HG02763 (cell line): Measurements from ENCODE around the gene GCNT4.
A peak's percentile ranks its signal among the peaks of the same experiment; 100 is the strongest.

Source experiments
- ATAC-seq: cut with Tn5 transposase; IDR thresholded peaks from one replicate; pipeline ENCODE4 v1.9.1; 2021; ENCODE audit warnings: mild to moderate bottlenecking, moderate library complexity; ENCODE audit not compliant: unreplicated experiment

Gene GCNT4

GRCh38 chr5:75053054-75053303 is 621 bp upstream of the GCNT4 start:
- no peak for ATAC-seq

GRCh38 chr5:75051217-75051751 is 1.1 kb downstream of the GCNT4 start:
- no peak for ATAC-seq

GRCh38 chr5:75050415-75050814 is 1.9 kb downstream of the GCNT4 start:
- ATAC-seq, result no peak

- no peak for ATAC-seq
Observed at GRCh38 chr5:75049456-75050351, 2.7 kb downstream of the GCNT4 start.

GRCh38 chr5:75048457-75048953 is 3.9 kb downstream of the GCNT4 start:
- ATAC-seq, result peak; percentile 51

DNA sequence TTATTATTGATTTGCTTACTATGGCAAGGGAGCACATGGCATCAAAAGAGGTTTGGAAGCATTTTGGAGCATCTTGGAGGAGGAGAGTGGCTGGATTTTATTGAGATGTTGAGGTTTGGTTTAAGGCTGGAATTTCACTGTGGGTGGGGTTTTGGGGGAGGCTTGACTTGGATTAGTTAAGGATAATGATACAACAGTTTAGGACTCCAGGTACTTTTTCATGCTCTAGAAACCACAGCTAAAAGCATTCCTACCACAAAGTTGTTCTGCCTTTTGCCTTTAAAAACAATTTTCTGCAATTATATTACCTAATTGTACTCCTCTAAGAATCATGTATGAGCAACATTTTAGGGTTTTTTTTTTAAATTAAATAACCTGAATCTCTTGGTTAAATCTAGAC is 5.0 kb downstream of the GCNT4 start:
- no peak for ATAC-seq

DNA sequence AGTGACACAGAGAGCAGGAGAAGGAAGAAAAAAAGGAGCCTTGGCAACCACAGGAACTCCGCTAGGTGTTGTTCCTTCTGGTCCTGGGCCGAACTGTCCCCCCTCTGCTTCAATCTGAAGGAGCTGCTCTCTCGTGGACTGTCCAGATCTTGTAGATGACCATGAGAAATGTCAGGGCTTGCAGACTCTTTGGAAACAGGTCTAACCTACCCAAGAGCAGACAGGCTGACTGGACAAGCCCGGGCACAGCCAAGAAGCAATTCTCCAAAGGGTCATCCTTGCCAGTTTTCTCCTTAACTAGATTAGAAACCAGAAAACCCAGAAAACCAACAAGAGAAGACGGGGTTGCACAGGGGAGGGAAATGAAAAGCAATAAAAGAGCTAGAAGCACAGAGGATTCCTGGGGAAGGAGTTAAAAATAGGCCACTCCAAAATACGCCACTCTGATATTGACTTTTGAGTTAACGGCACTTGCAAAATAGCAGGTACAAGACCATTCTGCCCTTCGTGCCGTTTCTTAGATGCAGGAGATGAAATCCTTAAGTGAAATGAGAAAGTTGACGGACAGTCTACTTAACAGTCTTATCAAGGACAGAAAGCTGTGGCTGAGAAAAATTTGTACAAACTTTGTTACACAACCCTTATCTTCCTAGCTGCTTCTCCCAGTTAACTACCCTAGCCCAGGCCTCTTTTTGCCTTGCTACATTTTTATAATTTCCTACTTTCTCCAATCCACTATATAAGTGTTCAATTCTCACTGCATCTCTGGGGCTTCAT is 5.8 kb downstream of the GCNT4 start:
- no peak for ATAC-seq

DNA sequence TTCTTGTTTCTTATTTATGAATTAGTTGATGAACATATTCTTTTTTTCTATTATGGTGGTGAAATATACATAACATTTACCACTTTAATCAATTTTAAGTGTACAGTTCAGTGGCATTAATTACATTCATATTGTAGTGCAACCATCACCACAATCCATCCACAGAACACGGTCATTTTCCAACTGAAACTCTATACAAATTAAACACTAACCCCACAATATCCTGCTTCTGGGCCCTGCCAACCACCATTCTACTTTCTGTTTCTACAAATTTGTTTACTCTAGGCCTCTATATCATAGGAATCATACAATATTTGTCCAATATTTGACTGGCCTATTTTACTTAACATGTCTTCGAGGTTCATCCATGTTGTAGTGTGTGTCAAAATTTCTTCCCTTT is 7.3 kb downstream of the GCNT4 start:
- ATAC-seq, result no peak

DNA sequence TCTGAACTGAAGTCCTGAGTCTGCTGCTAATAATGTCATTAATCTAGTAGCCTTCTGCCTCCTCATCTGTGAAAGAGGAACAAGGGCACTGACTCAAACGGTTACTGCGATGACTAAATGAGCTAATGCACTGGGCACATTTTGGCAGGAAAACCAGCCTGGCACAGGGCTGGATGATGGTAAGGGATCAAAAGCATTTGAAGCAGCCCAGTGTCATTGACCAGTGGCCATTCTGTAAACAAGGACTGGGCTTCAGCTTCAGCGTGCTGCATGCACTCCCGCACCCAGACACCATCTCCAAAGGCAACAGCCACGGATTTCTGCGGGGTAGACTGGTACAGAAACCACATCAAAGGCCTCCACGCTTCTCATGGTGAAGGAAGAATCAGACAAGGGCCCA is 8.0 kb downstream of the GCNT4 start:
- ATAC-seq, result no peak

DNA sequence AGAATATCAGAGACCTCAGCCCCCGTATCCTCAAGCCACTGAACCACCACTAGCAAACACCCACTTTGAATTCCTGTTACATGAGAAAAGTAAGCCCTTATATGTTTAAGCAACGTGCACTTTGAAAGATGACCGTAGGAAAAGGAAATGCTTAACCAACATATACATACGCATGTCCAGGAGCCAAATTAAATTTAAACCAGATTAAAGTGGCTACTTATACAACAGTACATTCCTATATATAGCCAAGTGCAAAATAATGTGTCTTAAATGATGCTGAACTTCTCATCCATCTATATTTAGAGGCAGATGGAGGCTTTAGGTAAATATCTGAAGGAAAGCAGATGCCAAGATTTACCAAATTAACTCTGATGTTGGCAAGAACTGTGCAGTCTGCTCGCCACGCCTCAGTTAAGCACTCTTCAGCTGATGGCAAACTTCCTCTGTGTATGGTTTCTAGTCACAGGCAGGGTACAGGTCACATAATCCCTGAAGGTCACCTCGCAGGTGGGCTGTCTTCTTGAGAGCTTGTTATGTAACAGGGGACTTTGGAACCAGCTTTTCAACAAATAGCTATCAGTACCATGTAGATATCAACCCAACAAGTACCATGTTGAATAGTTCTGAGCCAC is 8.6 kb downstream of the GCNT4 start:
- ATAC-seq, result no peak

- ATAC-seq, result no peak
Observed at GRCh38 chr5:75042522-75042921, 9.8 kb downstream of the GCNT4 start.

GRCh38 chr5:75040973-75041372 is 11.4 kb downstream of the GCNT4 start:
- no peak for ATAC-seq

DNA sequence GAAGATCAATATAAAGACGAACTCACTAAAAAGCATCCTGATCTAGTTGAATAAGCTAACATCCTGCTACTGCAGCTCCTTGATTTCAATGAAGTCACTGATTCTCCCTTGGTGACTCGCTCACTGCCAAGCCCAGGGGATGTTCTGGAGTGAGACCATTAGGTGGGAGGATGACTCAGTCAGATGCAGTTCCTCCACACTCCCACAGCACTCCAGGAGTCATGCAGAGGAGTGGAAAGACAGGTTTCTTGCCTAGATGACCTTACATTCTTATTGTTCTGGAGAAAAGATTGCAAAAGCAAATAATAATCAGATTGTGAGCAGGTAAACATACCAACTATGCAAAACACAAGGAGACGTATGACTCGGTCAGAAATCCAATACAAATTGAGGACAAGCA is 15.3 kb downstream of the GCNT4 start:
- ATAC-seq, result no peak

- no peak for ATAC-seq
Observed at GRCh38 chr5:75034137-75034739, 18.1 kb downstream of the GCNT4 start.

- no peak for ATAC-seq
Observed at GRCh38 chr5:75031366-75031765, 21.0 kb downstream of the GCNT4 start.

DNA sequence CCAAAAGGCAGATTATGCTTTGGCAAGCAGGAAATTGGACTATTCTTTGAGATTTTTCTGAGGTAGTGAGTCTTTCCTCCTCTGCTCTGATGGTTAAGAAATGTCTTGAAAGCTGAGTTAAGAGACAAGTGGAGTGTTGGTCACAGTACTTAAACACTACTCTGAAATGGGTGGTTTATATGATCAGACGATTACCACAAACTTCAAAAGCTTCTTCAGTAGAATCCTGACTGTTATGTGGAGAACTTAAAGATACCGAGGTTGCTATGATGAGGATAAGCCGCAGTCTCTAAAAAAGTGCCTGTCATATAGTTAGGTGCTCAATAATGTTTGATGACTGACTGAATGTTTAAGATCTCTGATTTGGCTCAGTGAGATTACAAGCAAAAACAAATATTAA is 24.3 kb downstream of the GCNT4 start:
- ATAC-seq, result no peak

DNA sequence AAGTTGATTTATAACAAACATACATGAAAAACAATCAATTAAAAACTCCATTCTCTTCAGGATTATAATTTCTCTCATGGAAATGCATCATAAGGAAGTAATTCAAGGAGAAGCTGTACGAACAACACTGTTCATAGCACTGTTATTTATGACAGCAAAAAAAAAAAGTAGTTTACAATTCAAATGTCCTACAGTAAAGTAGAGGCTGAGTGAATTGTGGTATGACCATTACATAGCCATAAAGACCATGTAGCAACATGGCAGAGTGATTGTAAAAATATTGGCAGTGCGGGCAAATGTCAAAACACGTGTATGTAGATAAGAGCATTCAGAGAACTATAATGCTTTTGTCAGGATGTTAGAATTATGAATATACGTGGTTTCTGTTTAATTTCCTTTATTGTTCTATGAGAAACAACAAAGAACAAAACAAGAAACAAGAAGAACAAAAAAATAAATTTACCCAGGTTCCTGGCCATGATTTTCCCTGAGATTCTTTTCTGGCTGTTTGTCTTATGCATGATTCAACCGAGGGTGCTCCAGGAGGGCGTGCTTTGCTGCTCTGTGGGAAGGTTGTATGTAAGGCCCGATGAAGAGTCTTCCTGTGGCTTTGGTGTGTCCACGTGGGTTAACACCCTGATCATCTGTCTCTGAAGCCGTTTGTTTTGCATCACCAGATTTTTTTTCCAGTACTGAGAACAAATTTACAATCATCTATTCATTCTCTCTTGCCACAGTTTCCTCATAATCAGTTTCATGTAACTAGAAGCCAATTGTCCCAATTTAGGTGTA is 28.8 kb downstream of the GCNT4 start:
- no peak for ATAC-seq

GRCh38 chr5:75021800-75022199 is 30.6 kb downstream of the GCNT4 start:
- ATAC-seq, result no peak

GRCh38 chr5:75021219-75021618 is 31.1 kb downstream of the GCNT4 start:
- no peak for ATAC-seq

DNA sequence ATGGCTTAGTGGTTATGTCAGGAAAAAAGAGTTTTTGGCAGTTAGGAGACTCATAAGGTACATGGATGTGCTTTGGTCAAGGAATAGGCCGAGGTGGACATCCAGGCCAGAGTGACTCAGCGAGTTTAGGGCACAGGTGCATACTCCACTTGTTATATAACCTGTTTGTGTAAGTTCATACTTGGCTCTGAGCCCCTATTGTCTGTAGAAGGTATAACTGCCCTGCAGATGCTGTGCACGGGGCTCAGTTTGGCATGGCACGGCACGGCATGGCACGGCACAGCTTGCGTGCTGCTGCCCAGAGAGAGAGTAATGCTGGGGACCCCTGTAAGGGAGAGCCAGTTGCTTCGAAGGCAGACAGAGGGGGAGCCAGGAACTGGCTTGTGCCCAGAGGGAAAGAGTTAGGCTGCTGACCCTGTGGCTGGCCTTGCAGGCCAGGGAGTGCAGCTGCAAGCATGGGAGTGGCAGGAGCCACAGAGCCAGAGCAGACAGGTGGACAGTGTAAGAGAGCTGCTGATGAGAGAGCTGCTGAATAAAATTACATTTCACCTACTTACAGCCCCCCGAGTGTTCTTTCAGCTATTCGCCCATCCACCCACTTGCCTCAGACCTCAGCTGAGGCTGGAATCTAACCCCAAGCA is 32.2 kb downstream of the GCNT4 start:
- no peak for ATAC-seq
